ENCODE data around the gene KIAA1958.

Gene KIAA1958, protein sequence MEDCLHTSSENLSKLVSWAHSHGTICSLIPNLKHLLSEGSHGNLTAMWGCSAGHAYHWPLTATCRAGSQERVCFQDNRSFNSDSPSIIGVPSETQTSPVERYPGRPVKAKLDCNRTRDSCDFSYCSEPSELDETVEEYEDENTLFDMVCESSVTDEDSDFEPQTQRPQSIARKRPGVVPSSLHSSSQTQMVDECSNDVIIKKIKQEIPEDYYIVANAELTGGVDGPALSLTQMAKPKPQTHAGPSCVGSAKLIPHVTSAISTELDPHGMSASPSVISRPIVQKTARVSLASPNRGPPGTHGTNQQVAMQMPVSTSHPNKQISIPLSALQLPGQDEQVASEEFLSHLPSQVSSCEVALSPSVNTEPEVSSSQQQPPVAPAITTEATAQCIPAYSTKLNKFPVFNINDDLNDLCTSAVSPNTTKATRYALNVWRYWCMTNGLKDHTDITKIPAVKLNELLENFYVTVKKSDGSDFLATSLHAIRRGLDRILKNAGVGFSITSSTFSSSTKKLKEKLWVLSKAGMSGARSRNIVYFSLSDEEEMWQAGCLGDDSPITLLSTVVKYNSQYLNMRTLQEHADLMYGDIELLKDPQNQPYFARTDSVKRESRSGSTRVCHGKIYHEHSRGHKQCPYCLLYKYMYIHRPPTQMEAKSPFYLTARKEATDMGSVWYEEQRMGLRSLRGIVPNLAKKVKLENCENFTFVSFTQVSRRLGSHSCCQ

DNA sequence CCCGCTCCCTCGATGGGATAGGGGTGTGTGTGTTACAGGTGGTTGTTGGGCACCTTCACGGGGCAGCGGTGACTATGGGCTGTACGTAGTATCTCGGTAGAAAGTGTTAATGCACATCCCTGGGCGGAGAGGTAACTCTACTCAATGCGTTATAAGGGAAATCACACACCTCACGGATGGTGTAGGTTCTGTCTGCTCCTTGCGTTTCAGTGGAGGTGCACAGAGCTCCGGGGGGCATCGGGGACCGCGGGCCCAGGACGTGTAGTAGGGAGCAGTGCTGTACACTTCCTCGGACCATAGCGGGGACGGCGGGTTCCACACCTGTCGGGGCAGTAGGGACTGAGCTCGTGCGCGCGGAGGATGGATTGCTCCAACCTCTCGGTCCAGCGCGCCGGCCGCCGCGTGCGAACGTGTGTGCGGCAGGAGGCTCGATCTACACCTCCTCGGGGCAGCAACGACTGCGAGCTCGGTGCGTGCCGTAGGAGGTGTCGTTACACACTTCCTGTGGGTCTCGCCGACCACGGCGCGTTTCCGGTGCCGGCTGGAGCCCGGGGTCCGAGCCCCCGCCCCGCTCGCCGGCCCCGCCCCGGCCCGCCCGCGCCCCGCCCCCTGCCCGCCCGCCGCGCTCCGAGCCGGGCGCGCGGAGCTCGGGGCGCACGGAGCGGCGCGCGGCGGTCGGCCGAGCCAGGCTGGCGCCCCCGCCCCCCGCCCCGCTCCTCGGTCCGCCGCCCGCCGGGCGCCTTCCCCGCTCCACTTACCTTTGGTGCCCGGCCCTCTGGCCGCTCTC lies at the start of gene KIAA1958:
Gene KIAA1958, plus strand, starts transcription at position 607 of the 787 bp plus-strand sequence. CDS start 87,254 bp downstream, outside the sequence.
- H3K9ac ChIP-seq (ENCODE audit: low read length) = peak within 1 kb of the TSS; percentile 79
- 0 out of 2 replicates have a peak, but pooled peaks cover 5% of the 10 kb centered on the region for H4K20me1 ChIP-seq (ENCODE audit: insufficient read depth, low read length)
- H2AFZ ChIP-seq (ENCODE audit: low read depth, low read length) = peak within 1 kb of the TSS; percentile 66
- H3K4me2 ChIP-seq (ENCODE audit: low read length) = peak within 1 kb of the TSS; percentile 82
- H3K79me2 ChIP-seq (ENCODE audit: low read length) = peaks cover 48% of the 10 kb centered on the region
- no peaks in the 10 kb centered on the region for H3K9me3 ChIP-seq (ENCODE audit: insufficient read depth, low read length)
- peaks cover 12% of the 10 kb centered on the region for H3K4me1 ChIP-seq (ENCODE audit: low read length)
- no peaks in the 10 kb centered on the region for H3K27me3 ChIP-seq (ENCODE audit: low read depth, low read length)
- TF ChIP-seq, protein P1, sequence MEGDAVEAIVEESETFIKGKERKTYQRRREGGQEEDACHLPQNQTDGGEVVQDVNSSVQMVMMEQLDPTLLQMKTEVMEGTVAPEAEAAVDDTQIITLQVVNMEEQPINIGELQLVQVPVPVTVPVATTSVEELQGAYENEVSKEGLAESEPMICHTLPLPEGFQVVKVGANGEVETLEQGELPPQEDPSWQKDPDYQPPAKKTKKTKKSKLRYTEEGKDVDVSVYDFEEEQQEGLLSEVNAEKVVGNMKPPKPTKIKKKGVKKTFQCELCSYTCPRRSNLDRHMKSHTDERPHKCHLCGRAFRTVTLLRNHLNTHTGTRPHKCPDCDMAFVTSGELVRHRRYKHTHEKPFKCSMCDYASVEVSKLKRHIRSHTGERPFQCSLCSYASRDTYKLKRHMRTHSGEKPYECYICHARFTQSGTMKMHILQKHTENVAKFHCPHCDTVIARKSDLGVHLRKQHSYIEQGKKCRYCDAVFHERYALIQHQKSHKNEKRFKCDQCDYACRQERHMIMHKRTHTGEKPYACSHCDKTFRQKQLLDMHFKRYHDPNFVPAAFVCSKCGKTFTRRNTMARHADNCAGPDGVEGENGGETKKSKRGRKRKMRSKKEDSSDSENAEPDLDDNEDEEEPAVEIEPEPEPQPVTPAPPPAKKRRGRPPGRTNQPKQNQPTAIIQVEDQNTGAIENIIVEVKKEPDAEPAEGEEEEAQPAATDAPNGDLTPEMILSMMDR (IDR thresholded peaks at IDR 0.05; ENCODE audit: low read depth, low read length) = no peak
- no peak for TF ChIP-seq EZH2phosphoT487 (IDR thresholded peaks at IDR 0.05; ENCODE audit: low read depth)
- no peaks in the 10 kb centered on the region for H3K36me3 ChIP-seq (replicated peaks; ENCODE audit: low read depth, low read length)
- peak within 1 kb of the TSS; percentile 99 for H3K4me3 ChIP-seq (ENCODE audit: low read length)
- peak within 1 kb of the TSS; percentile 56 for H3K27ac ChIP-seq (ENCODE audit: low read length)

DNA sequence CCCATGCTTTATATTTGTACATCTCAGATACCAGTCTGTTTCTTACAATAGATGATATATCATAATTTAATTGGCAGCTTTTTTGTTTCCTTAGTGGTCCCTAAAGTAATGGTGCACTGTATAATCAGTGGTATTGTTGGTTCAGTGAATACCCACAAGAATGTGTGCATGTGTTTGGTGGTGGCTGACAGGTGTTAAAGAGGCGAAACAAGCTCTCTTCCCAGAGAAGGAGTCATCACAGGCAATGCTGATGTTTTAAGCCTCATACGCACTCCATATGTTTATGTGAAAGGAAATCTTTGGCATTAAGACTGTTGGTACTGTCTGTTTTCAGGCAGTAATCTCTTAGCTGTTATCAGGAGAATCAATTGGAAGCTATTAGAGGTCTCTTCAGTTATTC lies 49.2 kb upstream of the KIAA1958 start:
- Histone ChIP-seq H3K9me3 (ENCODE audit: insufficient read depth, low read length) (no peaks in the 10 kb centered on the region), H4K20me1 (ENCODE audit: insufficient read depth, low read length) (no peaks in the 10 kb centered on the region), H2AFZ (ENCODE audit: low read depth, low read length) (no peak overlapping the region), H3K27me3 (ENCODE audit: low read depth, low read length) (no peaks in the 10 kb centered on the region), H3K27ac (ENCODE audit: low read length) (no peak overlapping the region), H3K4me3 (ENCODE audit: low read length) (no peak overlapping the region), H3K4me1 (ENCODE audit: low read length) (no peaks in the 10 kb centered on the region), H3K4me2 (ENCODE audit: low read length) (no peak overlapping the region), H3K9ac (ENCODE audit: low read length) (no peak overlapping the region), H3K36me3 (replicated peaks; ENCODE audit: low read depth, low read length) (no peaks in the 10 kb centered on the region), H3K79me2 (ENCODE audit: low read length) (no peaks in the 10 kb centered on the region)
- TF ChIP-seq EZH2phosphoT487 (IDR thresholded peaks at IDR 0.05; ENCODE audit: low read depth) = no peak
- TF ChIP-seq, protein P1 (IDR thresholded peaks at IDR 0.05; ENCODE audit: low read depth, low read length) = no peak

DNA sequence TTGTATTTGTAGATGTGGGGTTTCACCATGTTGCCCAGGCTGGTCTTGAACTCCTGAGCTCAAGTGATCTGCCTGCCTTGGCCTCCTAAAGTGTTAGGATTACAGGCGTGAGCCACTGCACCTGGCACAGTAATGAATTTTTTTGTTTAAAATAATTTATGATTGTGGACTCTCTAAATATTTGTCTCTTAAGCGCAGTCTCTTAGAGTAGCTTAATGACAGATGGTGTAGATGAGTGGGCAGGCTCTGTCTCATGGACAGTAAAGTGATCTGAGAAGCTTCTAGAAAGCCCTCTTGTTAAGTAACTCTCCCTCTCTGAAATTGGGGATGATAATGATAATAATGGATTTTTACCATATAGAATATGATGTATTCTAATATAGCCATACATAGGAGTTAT lies 47.5 kb upstream of the KIAA1958 start:
- H3K36me3 ChIP-seq (replicated peaks; ENCODE audit: low read depth, low read length) = no peaks in the 10 kb centered on the region

More for the DNA sequence above, 47.5 kb upstream of the KIAA1958 start:
- H3K4me1 ChIP-seq (ENCODE audit: low read length) = no peaks in the 10 kb centered on the region
- H3K79me2 ChIP-seq (ENCODE audit: low read length) = no peaks in the 10 kb centered on the region
- no peaks in the 10 kb centered on the region for H3K9me3 ChIP-seq (ENCODE audit: insufficient read depth, low read length)
- no peak overlapping the region for H3K27ac ChIP-seq (ENCODE audit: low read length)
- H3K27me3 ChIP-seq (ENCODE audit: low read depth, low read length) = no peaks in the 10 kb centered on the region
- H3K4me3 ChIP-seq (ENCODE audit: low read length) = no peak overlapping the region
- H2AFZ ChIP-seq (ENCODE audit: low read depth, low read length) = no peak overlapping the region
- H3K9ac ChIP-seq (ENCODE audit: low read length) = no peak overlapping the region
- H4K20me1 ChIP-seq (ENCODE audit: insufficient read depth, low read length) = no peaks in the 10 kb centered on the region
- TF ChIP-seq EZH2phosphoT487 (IDR thresholded peaks at IDR 0.05; ENCODE audit: low read depth) = no peak
- TF ChIP-seq, protein P1 (IDR thresholded peaks at IDR 0.05; ENCODE audit: low read depth, low read length) = no peak
- no peak overlapping the region for H3K4me2 ChIP-seq (ENCODE audit: low read length)

All from OCI-LY3 (cell line).